Ishikawa (cell line): ENCODE data around the gene PDZD2.

Experiments
- EP300 ChIP-seq: IDR thresholded peaks from 2 replicates; pipeline ENCODE4 v1.6.1; 2012; ENCODE audit warnings: borderline replicate concordance
- NFIC ChIP-seq: IDR thresholded peaks from 2 replicates; pipeline ENCODE4 v1.6.1; 2012
- ZBTB7A ChIP-seq: IDR thresholded peaks from 2 replicates; pipeline ENCODE4 v1.6.1; 2012; ENCODE audit warnings: low read depth
- TF ChIP-seq, protein P1 (sequence below): IDR thresholded peaks from 2 replicates; pipeline ENCODE4 v1.6.1; 2012
- TF ChIP-seq, protein P2 (sequence below): IDR thresholded peaks from 2 replicates; pipeline ENCODE4 v1.6.1; 2012; ENCODE audit warnings: low read depth, mild to moderate bottlenecking

DNA sequence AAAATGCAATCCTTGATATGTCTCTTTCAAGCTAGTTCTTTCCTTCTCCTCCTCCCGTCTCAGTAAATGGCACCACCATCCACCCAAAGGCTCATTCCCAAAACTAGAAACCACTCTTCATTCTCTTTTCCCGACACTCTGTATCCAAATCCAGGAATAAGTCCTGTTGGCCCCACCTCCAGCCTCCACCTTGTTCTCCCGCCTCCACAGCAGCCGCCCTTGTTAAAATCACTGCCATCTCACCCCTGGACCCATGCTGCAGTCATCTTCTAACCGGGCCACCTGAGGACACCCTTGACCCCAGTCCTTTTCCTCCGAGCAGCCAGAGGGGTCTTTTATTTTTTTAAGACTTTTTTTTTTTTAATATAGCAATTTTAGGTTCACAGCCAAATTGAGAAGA lies 9.4 kb downstream of the PDZD2 start:
- TF ChIP-seq EP300 = no peak
- TF ChIP-seq, protein P1, sequence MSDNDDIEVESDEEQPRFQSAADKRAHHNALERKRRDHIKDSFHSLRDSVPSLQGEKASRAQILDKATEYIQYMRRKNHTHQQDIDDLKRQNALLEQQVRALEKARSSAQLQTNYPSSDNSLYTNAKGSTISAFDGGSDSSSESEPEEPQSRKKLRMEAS = no peak
- TF ChIP-seq, protein P2, sequence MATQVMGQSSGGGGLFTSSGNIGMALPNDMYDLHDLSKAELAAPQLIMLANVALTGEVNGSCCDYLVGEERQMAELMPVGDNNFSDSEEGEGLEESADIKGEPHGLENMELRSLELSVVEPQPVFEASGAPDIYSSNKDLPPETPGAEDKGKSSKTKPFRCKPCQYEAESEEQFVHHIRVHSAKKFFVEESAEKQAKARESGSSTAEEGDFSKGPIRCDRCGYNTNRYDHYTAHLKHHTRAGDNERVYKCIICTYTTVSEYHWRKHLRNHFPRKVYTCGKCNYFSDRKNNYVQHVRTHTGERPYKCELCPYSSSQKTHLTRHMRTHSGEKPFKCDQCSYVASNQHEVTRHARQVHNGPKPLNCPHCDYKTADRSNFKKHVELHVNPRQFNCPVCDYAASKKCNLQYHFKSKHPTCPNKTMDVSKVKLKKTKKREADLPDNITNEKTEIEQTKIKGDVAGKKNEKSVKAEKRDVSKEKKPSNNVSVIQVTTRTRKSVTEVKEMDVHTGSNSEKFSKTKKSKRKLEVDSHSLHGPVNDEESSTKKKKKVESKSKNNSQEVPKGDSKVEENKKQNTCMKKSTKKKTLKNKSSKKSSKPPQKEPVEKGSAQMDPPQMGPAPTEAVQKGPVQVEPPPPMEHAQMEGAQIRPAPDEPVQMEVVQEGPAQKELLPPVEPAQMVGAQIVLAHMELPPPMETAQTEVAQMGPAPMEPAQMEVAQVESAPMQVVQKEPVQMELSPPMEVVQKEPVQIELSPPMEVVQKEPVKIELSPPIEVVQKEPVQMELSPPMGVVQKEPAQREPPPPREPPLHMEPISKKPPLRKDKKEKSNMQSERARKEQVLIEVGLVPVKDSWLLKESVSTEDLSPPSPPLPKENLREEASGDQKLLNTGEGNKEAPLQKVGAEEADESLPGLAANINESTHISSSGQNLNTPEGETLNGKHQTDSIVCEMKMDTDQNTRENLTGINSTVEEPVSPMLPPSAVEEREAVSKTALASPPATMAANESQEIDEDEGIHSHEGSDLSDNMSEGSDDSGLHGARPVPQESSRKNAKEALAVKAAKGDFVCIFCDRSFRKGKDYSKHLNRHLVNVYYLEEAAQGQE = no peak
- TF ChIP-seq ZBTB7A = no peak
- no peak for TF ChIP-seq NFIC
